Natural killer cell treated with Interleukin-12 subunit alpha and Interleukin-12 subunit beta and Interleukin-15 and Interleukin-18, amount 100 ng/mL, for 72 hours (primary cell): Measurements from ENCODE around the gene ABHD2. TPM values are rescaled to one million over a fixed set of nuclear protein-coding genes. Genes with fewer than 3 reads are reported as not detected.

Experiments
- total RNA-seq, 2 donors: library from RNA; stranded (reverse); gene quantifications; one replicate each; pipeline ENCODE4 v1.2.3, GENCODE V29; 2022

The ABHD2 gene
- total RNA-seq, 2 donors from 2014 or later: 130 to 214 TPM

Other genes starting within 250 kb of the ABHD2 start
- 100 to 1,000 TPM; 138 to 203 TPM for gene HAPLN3, start 192.9 kb upstream of the ABHD2 start, total RNA-seq
- 10 to 100 TPM; 10.9 to 46.2 TPM for gene MFGE8, start 175.1 kb upstream of the ABHD2 start, total RNA-seq
- gene RLBP1, start 133.1 kb downstream of the ABHD2 start, total RNA-seq: under 1 TPM in 1 of 2 donors, not detected in 1; 0.48 TPM
- 100 to 1,000 TPM; 131 to 238 TPM for gene FANCI, start 155.5 kb downstream of the ABHD2 start, total RNA-seq
- gene POLG, start 246.4 kb downstream of the ABHD2 start, total RNA-seq: 100 to 1,000 TPM; 169 to 184 TPM